Measurements from ENCODE around the gene AGPAT2. TPM values are rescaled to one million over a fixed set of nuclear protein-coding genes. Genes with fewer than 3 reads are reported as not detected.

The AGPAT2 gene
- total RNA-seq, 1 donor from 2014 or later: 16.6 TPM

DNA sequence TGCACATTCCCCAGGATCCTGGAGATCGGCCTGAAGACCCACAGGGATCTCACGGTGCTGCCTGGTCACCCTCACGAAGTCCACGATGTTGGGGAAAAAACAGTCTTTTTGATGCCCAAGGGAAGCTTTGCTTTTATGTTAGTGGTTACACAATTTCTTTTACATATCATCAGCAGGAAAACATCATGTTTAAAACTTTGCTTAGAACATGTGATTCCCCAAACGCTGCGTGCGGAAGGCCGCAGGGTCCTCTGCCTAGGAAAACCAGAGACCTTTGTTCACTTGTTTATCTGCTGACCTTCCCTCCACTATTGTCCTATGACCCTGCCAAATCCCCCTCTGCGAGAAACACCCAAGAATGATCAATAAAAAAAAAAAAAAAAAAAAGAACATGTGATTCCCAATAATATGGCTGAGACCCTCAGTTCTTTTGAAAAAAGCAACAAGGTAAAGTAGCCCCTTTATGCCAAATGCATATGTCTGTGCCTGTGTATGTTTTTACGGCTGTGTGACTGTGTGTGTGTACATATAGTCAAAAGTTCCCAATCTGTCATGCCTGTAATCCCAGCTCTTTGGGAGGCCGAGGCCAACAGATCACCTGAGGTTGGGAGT is 11.5 kb upstream of the AGPAT2 start:
- no peak for ATAC-seq (ENCODE audit: low read depth)
- Mint-ChIP-seq H3K27me3 (peaks cover 18% of the 10 kb centered on the region), H3K4me1 (peaks cover 47% of the 10 kb centered on the region), H3K4me3 (no peak overlapping the region), H3K36me3 (ENCODE audit: low read depth) (no peaks in the 10 kb centered on the region), H3K27ac (no peak overlapping the region), H3K9me3 (no peaks in the 10 kb centered on the region)
- TF ChIP-seq, protein P1, sequence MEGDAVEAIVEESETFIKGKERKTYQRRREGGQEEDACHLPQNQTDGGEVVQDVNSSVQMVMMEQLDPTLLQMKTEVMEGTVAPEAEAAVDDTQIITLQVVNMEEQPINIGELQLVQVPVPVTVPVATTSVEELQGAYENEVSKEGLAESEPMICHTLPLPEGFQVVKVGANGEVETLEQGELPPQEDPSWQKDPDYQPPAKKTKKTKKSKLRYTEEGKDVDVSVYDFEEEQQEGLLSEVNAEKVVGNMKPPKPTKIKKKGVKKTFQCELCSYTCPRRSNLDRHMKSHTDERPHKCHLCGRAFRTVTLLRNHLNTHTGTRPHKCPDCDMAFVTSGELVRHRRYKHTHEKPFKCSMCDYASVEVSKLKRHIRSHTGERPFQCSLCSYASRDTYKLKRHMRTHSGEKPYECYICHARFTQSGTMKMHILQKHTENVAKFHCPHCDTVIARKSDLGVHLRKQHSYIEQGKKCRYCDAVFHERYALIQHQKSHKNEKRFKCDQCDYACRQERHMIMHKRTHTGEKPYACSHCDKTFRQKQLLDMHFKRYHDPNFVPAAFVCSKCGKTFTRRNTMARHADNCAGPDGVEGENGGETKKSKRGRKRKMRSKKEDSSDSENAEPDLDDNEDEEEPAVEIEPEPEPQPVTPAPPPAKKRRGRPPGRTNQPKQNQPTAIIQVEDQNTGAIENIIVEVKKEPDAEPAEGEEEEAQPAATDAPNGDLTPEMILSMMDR (IDR thresholded peaks at IDR 0.05): no peak
- intact Hi-C loops (cut with micrococcal nuclease): no loop called here
- CTCF ChIA-PET: no interaction called here
- DNase-seq: no peak
- POLR2A ChIA-PET: interaction anchor here (0.9 to 1.5 kb wide), 2 partner anchors 28 to 30 kb away, joined by 3 to 4 read pairs; no protein-coding TSS in a partner anchor

DNA sequence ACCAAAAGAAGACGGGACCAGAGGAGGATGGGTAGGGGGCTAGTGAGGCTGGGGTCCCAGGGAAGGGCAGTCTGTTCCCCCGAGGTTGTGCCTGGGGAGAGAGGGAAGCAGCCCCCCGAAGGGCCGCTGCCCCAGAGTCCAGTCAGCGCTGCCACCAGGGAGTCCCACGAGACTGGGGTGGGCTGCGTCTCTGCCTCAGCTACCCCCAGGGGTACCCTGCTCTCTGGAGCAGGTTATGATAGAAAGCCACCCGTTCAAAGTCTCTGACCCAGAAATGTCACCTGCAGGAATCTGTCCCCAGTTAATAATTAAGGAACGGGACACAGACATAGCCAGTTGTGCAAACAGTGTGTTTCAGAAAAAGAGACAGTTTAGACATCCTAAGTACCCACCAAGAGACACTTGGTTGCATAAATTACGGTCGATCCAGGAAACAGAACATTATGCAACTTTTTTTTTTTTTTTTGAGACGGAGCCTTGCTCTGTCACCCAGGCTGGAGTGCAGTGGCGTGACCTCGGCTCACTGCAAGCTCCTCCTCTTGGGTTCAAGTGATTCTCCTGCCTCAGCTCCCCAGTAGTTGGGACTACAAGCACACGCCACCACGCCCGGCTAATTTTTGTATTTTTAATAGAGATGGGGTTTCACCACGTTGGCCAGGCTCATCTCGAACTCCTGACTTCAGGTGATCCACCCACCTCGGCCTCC is 10.7 kb upstream of the AGPAT2 start:
- intact Hi-C loops (cut with micrococcal nuclease): no loop called here
- ChIA-PET CTCF (no interaction called here), POLR2A (interaction anchor here (1.0 to 1.5 kb wide), 2 partner anchors 29 to 30 kb away, joined by 3 to 4 read pairs; no protein-coding TSS in a partner anchor)
- TF ChIP-seq, protein P1 (IDR thresholded peaks at IDR 0.05): no peak
- peaks cover 42% of the 10 kb centered on the region for H3K4me1 Mint-ChIP-seq
- no peak for ATAC-seq (ENCODE audit: low read depth)
- no peaks in the 10 kb centered on the region for H3K36me3 Mint-ChIP-seq (ENCODE audit: low read depth)
- H3K27ac Mint-ChIP-seq: no peak overlapping the region
- no peak for DNase-seq
- no peak overlapping the region for H3K4me3 Mint-ChIP-seq
- peaks cover 21% of the 10 kb centered on the region for H3K27me3 Mint-ChIP-seq
- no peaks in the 10 kb centered on the region for H3K9me3 Mint-ChIP-seq

DNA sequence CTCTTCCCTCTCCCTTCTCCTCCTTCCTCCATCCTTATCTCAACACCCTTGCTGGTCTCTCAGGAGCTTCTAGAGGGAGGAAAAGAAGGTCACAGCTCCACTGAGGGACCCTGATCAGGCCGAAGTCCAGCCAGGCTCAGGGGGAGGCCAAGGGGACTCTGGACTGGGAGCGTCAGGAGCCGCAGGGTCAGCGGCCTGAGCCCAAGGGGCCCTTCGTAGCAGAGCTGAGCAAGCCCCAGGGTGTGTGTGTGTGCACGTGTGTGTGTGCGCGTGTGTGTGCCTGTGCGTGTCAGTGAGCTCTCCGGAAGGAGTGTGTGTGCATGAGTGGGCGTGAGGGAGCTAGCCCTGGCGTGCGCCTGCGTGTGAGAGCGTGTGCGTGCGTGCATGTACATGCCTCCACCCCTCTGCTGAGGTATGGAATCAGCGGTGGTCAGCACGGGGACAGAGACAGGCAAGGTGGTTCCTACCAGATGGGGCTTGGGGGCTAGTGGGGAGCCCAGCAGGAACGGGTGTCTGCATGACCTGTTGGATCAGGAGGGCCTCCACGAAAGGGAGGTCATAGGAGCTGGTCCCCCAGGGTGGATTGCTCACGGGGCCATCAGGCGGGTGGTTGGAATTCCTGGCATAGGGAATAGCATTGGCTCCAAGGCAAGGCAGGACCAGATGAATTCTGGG is 10.0 kb upstream of the AGPAT2 start:
- no peak overlapping the region for H3K4me3 Mint-ChIP-seq
- TF ChIP-seq, protein P1 (IDR thresholded peaks at IDR 0.05): no peak
- H3K9me3 Mint-ChIP-seq: no peaks in the 10 kb centered on the region
- H3K27ac Mint-ChIP-seq: peak overlapping the region; percentile 24
- ChIA-PET CTCF (no interaction called here), POLR2A (interaction anchor here (1.0 to 1.5 kb wide), 2 partner anchors 30 to 31 kb away, joined by 3 to 4 read pairs; no protein-coding TSS in a partner anchor)
- no peaks in the 10 kb centered on the region for H3K36me3 Mint-ChIP-seq (ENCODE audit: low read depth)
- intact Hi-C loops (cut with micrococcal nuclease): no loop called here
- ATAC-seq (ENCODE audit: low read depth): no peak
- H3K27me3 Mint-ChIP-seq: peaks cover 23% of the 10 kb centered on the region
- DNase-seq: no peak
- peaks cover 37% of the 10 kb centered on the region for H3K4me1 Mint-ChIP-seq

DNA sequence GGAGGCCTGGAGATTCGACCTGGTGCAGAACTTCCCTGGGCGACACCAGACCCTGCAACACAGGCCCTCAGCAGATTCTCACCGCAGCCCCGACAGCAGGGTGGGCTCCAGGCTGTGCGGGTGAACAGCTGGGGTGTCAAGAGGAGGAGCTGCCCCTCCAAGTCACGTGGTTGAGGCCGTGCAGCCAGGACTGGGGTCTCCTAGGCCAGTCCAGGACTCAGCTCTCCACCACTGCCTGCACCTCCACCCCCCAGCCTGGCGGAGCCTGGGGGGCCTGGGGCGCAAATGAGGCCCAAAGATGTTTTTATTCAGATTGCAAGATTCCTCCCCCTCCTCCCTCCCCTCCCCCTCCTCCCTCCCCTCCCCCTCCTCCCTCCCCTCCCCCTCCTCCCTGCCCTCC is 9.2 kb upstream of the AGPAT2 start:
- ChIA-PET POLR2A (no interaction called here), CTCF (no interaction called here)
- no peaks in the 10 kb centered on the region for H3K36me3 Mint-ChIP-seq (ENCODE audit: low read depth)
- ATAC-seq (ENCODE audit: low read depth) (no peak), DNase-seq (no peak)
- TF ChIP-seq, protein P1 (IDR thresholded peaks at IDR 0.05): no peak
- peaks cover 30% of the 10 kb centered on the region for H3K4me1 Mint-ChIP-seq
- intact Hi-C loops (cut with micrococcal nuclease): loop anchor here (1.0 kb wide), 1 partner anchor 29 kb away; no protein-coding TSS in a partner anchor
- no peak overlapping the region for H3K27ac Mint-ChIP-seq
- no peaks in the 10 kb centered on the region for H3K9me3 Mint-ChIP-seq
- peaks cover 21% of the 10 kb centered on the region for H3K27me3 Mint-ChIP-seq
- no peak overlapping the region for H3K4me3 Mint-ChIP-seq

DNA sequence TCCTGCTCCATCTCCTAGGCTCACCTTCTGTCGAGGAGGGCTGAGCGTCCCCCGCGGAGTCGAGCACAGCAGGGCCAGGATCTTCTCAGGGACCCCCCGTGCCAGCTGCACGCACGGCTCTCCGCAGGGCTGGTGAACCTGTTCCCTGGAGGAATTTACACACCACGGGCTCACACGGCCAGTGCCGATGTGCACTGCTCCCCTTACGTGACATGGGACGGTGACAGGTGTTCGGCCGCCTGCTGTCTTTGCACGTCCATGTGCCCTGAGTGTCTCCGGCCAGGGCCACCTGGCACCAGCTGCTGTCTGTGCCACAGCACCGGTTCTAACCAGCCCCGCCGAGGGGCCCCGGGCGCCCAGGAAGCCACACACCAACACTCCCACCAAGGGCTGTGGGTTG is 8.7 kb upstream of the AGPAT2 start:
- no peaks in the 10 kb centered on the region for H3K9me3 Mint-ChIP-seq
- ChIA-PET POLR2A (no interaction called here), CTCF (no interaction called here)
- ATAC-seq (ENCODE audit: low read depth) (no peak), DNase-seq (no peak)
- H3K36me3 Mint-ChIP-seq (ENCODE audit: low read depth): no peaks in the 10 kb centered on the region
- peaks cover 21% of the 10 kb centered on the region for H3K27me3 Mint-ChIP-seq
- H3K4me1 Mint-ChIP-seq: peaks cover 25% of the 10 kb centered on the region
- H3K27ac Mint-ChIP-seq: no peak overlapping the region
- intact Hi-C loops (cut with micrococcal nuclease): loop anchor here (1.0 kb wide), 1 partner anchor 29 kb away; no protein-coding TSS in a partner anchor
- TF ChIP-seq, protein P1 (IDR thresholded peaks at IDR 0.05): no peak
- no peak overlapping the region for H3K4me3 Mint-ChIP-seq

All from activated B cell treated with CpG ODN at 0.5 μM for 24 hours (primary cell).